ENCODE data around the gene ACE.

The ACE gene

GRCh38 chr17:63474586-63475460 is 2.0 kb upstream of the ACE start:
- no peak for DNase-seq (ENCODE audit: low read depth)

- no peak for DNase-seq (ENCODE audit: low read depth)
Observed at GRCh38 chr17:63475491-63476412, 1.1 kb upstream of the ACE start.

GRCh38 chr17:63476459-63476853 is 405 bp upstream of the ACE start:
- peak; percentile 32 for DNase-seq (ENCODE audit: low read depth)

GRCh38 chr17:63477480-63478440 is 899 bp downstream of the ACE start:
- peak; percentile 32 for DNase-seq (ENCODE audit: low read depth)

GRCh38 chr17:63478814-63479494 is 2.1 kb downstream of the ACE start:
- peak; percentile 97 for DNase-seq (ENCODE audit: low read depth)

- no peak for DNase-seq (ENCODE audit: low read depth)
Observed at GRCh38 chr17:63479495-63480184, 2.8 kb downstream of the ACE start.

- DNase-seq (ENCODE audit: low read depth): no peak
Observed at GRCh38 chr17:63480192-63480784, 3.4 kb downstream of the ACE start.

GRCh38 chr17:63480826-63481487 is 4.1 kb downstream of the ACE start:
- no peak for DNase-seq (ENCODE audit: low read depth)

- no peak for DNase-seq (ENCODE audit: low read depth)
Observed at GRCh38 chr17:63481488-63481870, 4.6 kb downstream of the ACE start.

GRCh38 chr17:63482509-63482908 is 5.6 kb downstream of the ACE start:
- DNase-seq (ENCODE audit: low read depth): no peak

- DNase-seq (ENCODE audit: low read depth): no peak
Observed at GRCh38 chr17:63483038-63483437, 6.2 kb downstream of the ACE start.

- no peak for DNase-seq (ENCODE audit: low read depth)
Observed at GRCh38 chr17:63483655-63484575, 7.1 kb downstream of the ACE start.

- no peak for DNase-seq (ENCODE audit: low read depth)
Observed at GRCh38 chr17:63486317-63487013, 9.6 kb downstream of the ACE start.

- DNase-seq (ENCODE audit: low read depth): no peak
Observed at GRCh38 chr17:63487014-63487339, 10.1 kb downstream of the ACE start.

- no peak for DNase-seq (ENCODE audit: low read depth)
Observed at GRCh38 chr17:63488851-63489250, 12.0 kb downstream of the ACE start.

GRCh38 chr17:63489291-63489690 is 12.4 kb downstream of the ACE start:
- no peak for DNase-seq (ENCODE audit: low read depth)

GRCh38 chr17:63490329-63490728 is 13.5 kb downstream of the ACE start:
- no peak for DNase-seq (ENCODE audit: low read depth)

GRCh38 chr17:63490858-63491400 is 14.1 kb downstream of the ACE start:
- no peak for DNase-seq (ENCODE audit: low read depth)
